Measurements from ENCODE around the gene ZGPAT. TPM values are rescaled to one million over a fixed set of nuclear protein-coding genes. Genes with fewer than 3 reads are reported as not detected.

The ZGPAT gene
- total and polyA plus RNA-seq, 2 donors = 11.0 to 30.7 TPM

DNA sequence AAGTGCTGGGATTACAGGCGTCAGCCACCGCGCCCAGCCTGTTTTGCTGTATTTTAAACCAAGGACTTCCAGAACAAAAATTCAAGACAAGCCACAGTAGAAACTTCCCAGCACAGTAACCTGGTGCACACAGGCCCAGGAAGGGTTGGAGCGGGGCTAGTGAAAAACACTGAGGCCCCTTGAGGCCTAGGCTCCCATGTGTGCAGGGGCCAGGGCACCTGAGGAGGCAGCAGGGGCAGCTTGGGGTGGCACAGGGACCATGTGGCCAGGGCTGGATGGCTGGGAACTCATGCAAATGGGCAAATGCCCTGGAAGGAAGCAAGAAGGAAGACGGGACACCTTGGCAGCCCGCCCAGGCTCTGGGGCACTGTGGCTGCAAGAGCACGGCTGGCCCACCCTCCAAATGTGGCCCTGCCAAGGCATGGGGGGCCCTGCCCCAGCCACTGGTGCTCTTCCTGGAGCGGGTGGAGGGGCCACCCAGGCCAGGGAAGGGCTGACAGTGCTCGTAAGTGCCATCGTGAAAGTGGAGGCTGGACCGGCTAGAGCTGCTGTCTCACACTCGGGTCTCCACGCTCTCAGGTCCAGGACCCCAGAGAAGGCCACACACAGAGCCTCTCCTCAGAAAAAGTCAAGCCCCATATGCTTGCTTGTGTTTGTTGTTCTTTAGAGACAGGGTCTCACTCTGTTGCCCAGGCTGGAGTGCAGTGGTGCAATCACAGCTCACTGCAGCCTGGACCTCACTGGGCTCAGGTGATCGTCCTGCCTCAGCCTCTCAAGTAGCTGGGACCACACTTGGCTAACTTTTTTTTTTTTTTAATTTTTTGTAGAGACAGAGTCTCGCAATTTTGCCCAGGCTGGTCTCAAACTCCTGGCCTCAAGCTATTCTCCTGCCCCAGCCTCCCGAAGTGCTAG is 42.0 kb downstream of the ZGPAT start:
- WGBS = 91% methylated on average over 16 of the region's 16 CpGs
- Histone ChIP-seq H3K27ac (ENCODE audit: low read depth) (no peak overlapping the region), H3K4me3 (ENCODE audit: low read depth, low read length) (no peak overlapping the region), H3K4me1 (ENCODE audit: insufficient read depth) (no peaks in the 10 kb centered on the region), H3K36me3 (ENCODE audit: insufficient read depth) (no peaks in the 10 kb centered on the region)
- DNase-seq (ENCODE audit: extremely low spot score) = no peak

- no peak for DNase-seq (ENCODE audit: extremely low spot score)
- Histone ChIP-seq H3K4me1 (ENCODE audit: insufficient read depth) (no peaks in the 10 kb centered on the region), H3K36me3 (ENCODE audit: insufficient read depth) (no peaks in the 10 kb centered on the region), H3K27ac (ENCODE audit: low read depth) (no peak overlapping the region), H3K4me3 (ENCODE audit: low read depth, low read length) (no peak overlapping the region)
- 73% methylated on average over 26 of the region's 26 CpGs for WGBS
These were observed 43.1 kb downstream of the ZGPAT start for GRCh38 chr20:63750807-63751470.

DNA sequence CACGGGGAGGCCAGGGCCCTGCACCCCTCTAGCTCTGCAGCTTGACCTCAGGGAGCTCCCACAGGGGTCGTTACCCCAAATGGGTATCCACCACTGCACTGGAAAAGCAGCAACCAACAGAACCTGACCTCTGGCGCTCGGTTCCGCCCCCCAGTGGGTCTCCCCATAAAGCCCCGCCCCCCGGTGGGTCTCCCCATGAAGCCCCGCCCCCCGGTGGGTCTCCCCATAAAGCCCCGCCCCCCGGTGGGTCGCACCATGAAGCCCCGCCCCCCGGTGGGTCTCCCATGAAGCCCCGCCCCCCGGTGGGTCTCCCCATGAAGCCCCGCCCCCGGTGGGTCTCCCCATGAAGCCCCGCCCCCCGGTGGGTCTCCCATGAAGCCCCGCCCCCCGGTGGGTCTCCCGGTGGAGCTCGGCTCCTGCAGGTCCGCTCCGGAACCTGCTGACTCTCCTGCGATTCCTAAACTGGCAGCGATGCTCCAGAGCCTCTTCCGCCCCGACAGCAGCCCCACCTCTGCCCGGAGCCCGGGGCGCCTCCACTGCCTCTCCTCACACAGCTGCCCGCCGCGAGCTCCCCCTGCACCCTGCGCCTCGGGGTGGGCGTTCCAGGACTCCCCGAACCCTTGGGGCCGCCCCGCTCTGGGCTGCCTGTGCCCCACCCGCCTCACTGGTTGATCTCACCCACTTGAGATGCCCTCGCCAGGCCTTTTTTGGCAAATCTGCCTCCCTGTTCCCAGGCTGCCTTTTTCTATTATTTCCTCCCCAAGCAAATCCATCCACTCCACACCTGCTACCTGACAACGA is 43.8 kb downstream of the ZGPAT start:
- no peak for DNase-seq (ENCODE audit: extremely low spot score)
- Histone ChIP-seq H3K36me3 (ENCODE audit: insufficient read depth) (no peaks in the 10 kb centered on the region), H3K27ac (ENCODE audit: low read depth) (no peak overlapping the region), H3K4me3 (ENCODE audit: low read depth, low read length) (no peak overlapping the region), H3K4me1 (ENCODE audit: insufficient read depth) (no peaks in the 10 kb centered on the region)
- WGBS = 80% methylated on average over 42 of the region's 45 CpGs

DNA sequence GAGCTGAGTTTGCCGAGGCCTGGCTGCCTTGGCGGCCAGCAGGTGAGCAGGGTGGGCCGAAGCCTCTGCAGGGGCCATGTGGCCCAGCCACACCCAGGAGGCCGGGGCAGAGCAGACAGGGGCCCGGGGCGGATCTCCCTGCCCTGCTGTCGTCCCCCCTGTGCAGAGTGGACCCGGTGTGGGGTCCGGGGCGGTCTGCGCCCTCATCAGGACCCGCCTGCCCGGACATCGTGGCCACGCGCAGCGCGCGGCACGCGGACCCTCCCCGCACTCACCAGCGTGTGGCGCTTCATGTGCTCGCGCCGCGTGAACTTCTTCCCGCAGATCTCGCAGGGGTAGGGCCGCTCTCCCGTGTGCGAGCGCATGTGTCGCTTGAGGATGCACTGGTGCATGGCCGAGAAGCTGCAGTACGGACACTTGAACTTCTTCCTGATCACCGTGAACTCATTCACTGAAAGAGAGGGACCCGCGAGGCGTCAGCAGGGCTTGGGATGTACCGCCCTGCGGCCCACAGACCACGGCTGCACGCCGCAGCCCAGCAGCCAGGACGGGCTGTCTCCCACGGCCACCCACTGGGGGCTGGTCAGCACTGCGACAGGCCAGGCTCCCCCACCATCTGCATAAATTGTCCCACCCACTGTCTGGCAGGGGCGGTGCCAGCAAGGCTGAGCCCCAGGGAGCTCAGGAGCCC is 44.7 kb downstream of the ZGPAT start:
- no peak overlapping the region for H3K4me3 ChIP-seq (ENCODE audit: low read depth, low read length)
- no peak for DNase-seq (ENCODE audit: extremely low spot score)
- 92% methylated on average over 50 of the region's 50 CpGs for WGBS
- H3K27ac ChIP-seq (ENCODE audit: low read depth) = no peak overlapping the region
- H3K4me1 ChIP-seq (ENCODE audit: insufficient read depth) = no peaks in the 10 kb centered on the region
- no peaks in the 10 kb centered on the region for H3K36me3 ChIP-seq (ENCODE audit: insufficient read depth)

- DNase-seq (ENCODE audit: extremely low spot score) = no peak
- WGBS = 93% methylated on average over 13 of the region's 13 CpGs
- no peaks in the 10 kb centered on the region for H3K4me1 ChIP-seq (ENCODE audit: insufficient read depth)
- no peak overlapping the region for H3K27ac ChIP-seq (ENCODE audit: low read depth)
- H3K4me3 ChIP-seq (ENCODE audit: low read depth, low read length) = no peak overlapping the region
- no peaks in the 10 kb centered on the region for H3K36me3 ChIP-seq (ENCODE audit: insufficient read depth)
These were observed 45.5 kb downstream of the ZGPAT start for GRCh38 chr20:63753381-63753780.

DNA sequence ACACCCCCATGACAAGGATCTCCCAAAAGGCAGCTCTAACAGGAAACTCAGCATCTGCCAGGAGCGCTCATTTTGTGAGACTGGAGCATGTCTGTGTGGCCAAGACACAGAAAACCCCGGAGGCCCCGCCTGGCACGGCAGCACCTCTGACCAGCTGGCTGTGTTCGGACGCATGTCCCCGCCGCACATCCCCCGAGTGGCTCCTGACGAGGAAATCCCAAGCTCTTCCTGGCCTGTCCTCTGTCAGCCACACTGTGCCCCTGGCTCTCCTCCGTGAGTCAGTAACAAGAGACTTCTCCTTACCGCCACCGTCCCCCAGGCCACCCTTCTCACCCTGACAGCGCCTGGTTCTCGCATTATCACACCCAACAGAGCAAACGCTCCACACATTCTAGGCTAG is 46.2 kb downstream of the ZGPAT start:
- Histone ChIP-seq H3K4me1 (ENCODE audit: insufficient read depth) (no peaks in the 10 kb centered on the region), H3K27ac (ENCODE audit: low read depth) (no peak overlapping the region), H3K36me3 (ENCODE audit: insufficient read depth) (no peaks in the 10 kb centered on the region), H3K4me3 (ENCODE audit: low read depth, low read length) (no peak overlapping the region)
- WGBS = 65% methylated on average over 16 of the region's 16 CpGs
- DNase-seq (ENCODE audit: extremely low spot score) = no peak

DNA sequence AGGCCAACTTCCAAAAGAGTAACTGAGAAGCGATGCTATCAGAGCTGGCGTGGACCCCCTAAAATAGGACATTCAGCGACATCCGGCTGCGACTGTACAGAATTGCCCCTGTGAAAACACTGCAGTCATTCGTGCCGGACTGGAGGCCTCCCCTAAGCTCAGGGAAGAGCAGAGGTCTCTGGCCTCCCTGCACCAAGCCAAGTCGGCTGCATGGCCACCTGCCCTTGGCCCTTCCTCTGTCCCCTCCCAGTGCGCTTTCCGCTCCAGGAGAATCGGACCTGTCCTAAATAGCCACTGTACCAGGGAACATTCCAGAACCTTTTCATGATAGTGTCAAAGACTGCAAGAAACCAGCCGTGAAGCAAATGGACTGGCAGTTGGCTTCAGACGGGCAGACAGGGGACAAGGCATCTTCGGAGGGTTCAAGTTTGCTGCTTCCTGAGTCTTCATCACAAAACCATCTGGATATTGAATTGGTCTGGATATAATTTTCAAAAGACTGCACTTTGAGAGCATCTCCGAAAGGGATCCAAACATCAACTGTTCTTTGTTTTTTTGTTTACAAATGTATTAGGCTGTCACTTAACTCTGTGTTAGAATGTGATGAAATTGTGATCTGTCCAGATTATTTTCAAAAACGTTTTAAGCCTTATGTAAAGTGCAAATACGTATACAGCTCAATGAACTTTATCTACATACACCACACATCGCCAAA is 48.3 kb downstream of the ZGPAT start:
- Histone ChIP-seq H3K4me1 (ENCODE audit: insufficient read depth) (no peaks in the 10 kb centered on the region), H3K36me3 (ENCODE audit: insufficient read depth) (no peaks in the 10 kb centered on the region), H3K4me3 (ENCODE audit: low read depth, low read length) (no peak overlapping the region), H3K27ac (ENCODE audit: low read depth) (no peak overlapping the region)
- WGBS = 83% methylated on average over 18 of the region's 18 CpGs
- DNase-seq (ENCODE audit: extremely low spot score) = no peak

- H3K27ac ChIP-seq (ENCODE audit: low read depth) = no peak overlapping the region
- WGBS = 58% methylated on average over 8 of the region's 8 CpGs
- H3K4me1 ChIP-seq (ENCODE audit: insufficient read depth) = no peaks in the 10 kb centered on the region
- H3K4me3 ChIP-seq (ENCODE audit: low read depth, low read length) = no peak overlapping the region
- DNase-seq (ENCODE audit: extremely low spot score) = no peak
- H3K36me3 ChIP-seq (ENCODE audit: insufficient read depth) = no peaks in the 10 kb centered on the region
These were observed 48.8 kb downstream of the ZGPAT start for GRCh38 chr20:63756648-63756991.

DNA sequence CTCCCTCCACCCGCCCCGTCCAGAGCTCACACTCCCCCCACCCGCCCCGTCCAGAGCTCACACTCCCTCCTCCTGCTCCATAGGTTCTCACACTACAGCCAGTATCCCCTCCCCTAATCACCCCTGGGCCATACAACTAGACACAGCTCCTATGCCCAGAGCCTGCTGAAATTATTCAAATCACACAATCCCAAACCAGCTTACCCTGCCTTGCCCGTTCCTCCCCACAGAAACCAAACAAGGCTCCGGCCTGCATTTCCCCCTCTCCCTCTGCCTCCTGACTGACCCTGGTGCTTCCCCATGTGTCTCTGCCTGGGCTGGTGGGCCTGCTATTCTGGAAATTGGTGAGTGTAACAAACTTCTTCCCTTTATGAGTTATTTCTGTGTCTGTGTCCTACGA is 50.3 kb downstream of the ZGPAT start:
- no peak overlapping the region for H3K4me3 ChIP-seq (ENCODE audit: low read depth, low read length)
- no peak overlapping the region for H3K27ac ChIP-seq (ENCODE audit: low read depth)
- H3K36me3 ChIP-seq (ENCODE audit: insufficient read depth) = no peaks in the 10 kb centered on the region
- 93% methylated on average over 7 of the region's 7 CpGs for WGBS
- no peaks in the 10 kb centered on the region for H3K4me1 ChIP-seq (ENCODE audit: insufficient read depth)
- DNase-seq (ENCODE audit: extremely low spot score) = no peak

DNA sequence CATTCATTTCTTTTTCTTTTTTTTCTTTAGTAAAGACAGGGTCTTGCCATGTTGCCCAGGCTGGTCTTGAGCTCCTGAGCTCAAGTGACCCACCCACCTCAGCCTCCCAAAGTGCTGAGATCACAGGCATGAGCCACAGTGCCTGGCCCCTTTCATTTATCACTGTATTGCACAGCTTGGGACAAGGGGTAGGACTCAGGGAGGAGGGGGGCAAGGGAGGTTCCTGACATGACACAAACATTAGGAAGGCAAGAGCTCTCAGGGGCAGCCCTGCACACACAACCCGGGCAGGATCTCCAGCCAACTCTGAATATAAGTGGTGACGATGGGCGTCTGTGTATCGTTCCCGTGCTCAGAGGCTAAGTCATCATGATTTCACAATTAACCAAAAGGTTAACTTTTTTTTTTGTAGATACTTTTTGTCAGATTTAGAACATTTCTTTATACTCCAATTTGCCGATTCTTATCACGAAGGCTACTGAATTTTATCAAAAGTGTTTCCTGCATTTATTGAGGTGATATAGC is 51.6 kb downstream of the ZGPAT start:
- Histone ChIP-seq H3K4me3 (ENCODE audit: low read depth, low read length) (no peak overlapping the region), H3K36me3 (ENCODE audit: insufficient read depth) (no peaks in the 10 kb centered on the region), H3K27ac (ENCODE audit: low read depth) (no peak overlapping the region), H3K4me1 (ENCODE audit: insufficient read depth) (no peaks in the 10 kb centered on the region)
- WGBS = 96% methylated on average over 7 of the region's 7 CpGs
- DNase-seq (ENCODE audit: extremely low spot score) = no peak

- Histone ChIP-seq H3K36me3 (ENCODE audit: insufficient read depth) (peaks cover 2% of the 10 kb centered on the region), H3K27ac (ENCODE audit: low read depth) (no peak overlapping the region), H3K4me3 (ENCODE audit: low read depth, low read length) (no peak overlapping the region), H3K4me1 (ENCODE audit: insufficient read depth) (no peaks in the 10 kb centered on the region)
- DNase-seq (ENCODE audit: extremely low spot score) = no peak
- WGBS = 88% methylated on average over 16 of the region's 16 CpGs
These were observed 57.4 kb downstream of the ZGPAT start for GRCh38 chr20:63765082-63765873.

- Histone ChIP-seq H3K36me3 (ENCODE audit: insufficient read depth) (peaks cover 2% of the 10 kb centered on the region), H3K27ac (ENCODE audit: low read depth) (no peak overlapping the region), H3K4me3 (ENCODE audit: low read depth, low read length) (no peak overlapping the region), H3K4me1 (ENCODE audit: insufficient read depth) (no peaks in the 10 kb centered on the region)
- DNase-seq (ENCODE audit: extremely low spot score) = no peak
- 91% methylated on average over 7 of the region's 7 CpGs for WGBS
These were observed 58.1 kb downstream of the ZGPAT start for GRCh38 chr20:63765902-63766301.
